8988T (cell line): ENCODE results near the gene TSSC4.

Source experiments
- DNase-seq: peaks from one replicate; pipeline ENCODE4 v3.0.0; 2011

TSSC4 gene

DNA sequence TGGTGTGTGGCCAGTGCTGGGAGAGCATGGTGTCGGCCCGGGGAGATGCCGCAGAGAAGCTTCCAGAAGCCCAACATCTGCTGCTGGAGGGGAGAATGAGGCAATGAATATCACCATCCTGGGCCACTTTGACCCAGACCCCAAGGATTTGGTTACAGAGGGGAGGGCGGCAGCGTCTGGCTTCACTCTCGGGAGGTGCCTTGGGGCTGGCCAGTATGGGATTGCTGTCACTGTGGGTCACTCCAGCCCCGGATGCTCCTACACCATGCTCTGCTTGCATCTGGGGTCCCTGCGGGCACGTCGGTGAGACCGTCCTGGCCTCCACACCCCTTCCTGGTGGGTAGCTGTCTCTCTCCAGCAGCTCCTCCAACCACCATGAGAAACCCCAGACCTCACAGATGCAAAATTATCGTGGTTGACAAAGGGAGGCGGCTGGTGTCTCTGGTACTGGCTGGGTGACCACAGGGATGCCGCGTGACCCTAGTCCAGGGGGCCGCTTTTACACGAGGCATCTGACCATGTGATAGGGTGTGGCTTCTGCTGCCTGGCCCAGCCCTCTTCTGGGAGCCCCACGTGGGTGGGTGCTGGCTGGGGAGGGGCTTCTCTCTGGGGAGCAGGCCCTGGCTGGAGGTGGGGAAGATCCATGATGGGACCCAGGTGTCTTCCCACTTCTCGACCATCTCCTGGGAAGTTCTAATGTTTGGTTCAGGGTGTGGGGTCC, 49.9 kb downstream of the TSSC4 start:
- DNase-seq: no peak

DNA sequence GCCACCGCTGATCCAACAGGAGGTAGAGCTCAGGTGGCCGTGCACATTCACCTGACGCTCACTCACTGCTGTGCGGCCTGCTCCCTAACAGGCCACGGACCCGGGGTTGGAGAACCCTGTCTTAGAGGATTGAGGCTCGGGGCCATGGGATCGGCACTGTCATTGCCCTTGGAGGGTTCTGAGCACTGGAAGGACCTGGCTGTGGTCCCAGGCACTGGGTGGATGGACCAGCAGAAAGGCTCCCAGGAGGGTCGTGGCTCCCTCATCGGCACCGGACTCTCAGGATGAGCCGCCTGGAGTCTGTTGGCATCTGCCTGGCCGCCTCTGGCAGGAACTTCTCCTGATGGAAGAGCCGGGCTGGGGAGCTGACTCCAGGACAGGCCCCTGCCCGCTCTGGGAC, 50.8 kb downstream of the TSSC4 start:
- DNase-seq: no peak

DNA sequence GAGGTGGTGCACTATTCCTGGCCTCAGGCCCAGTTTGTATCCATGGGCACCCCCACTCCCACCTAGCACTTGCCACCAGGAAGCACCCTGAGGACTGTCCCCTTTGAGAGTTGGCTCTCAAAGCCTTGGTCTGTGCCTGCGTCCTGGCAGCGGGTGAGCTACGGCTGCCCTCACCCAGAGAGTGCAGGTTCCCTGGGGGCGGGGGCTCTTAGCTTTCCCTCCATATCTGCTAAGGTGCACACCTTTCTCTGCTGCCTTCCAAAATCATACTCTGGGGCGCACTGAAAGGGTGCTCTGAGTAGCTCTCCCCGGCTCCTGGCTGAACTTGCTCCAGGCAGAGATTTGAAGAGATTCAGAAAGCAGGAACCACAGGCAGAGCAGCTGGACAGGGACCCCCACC, 51.4 kb downstream of the TSSC4 start:
- no peak for DNase-seq

DNA sequence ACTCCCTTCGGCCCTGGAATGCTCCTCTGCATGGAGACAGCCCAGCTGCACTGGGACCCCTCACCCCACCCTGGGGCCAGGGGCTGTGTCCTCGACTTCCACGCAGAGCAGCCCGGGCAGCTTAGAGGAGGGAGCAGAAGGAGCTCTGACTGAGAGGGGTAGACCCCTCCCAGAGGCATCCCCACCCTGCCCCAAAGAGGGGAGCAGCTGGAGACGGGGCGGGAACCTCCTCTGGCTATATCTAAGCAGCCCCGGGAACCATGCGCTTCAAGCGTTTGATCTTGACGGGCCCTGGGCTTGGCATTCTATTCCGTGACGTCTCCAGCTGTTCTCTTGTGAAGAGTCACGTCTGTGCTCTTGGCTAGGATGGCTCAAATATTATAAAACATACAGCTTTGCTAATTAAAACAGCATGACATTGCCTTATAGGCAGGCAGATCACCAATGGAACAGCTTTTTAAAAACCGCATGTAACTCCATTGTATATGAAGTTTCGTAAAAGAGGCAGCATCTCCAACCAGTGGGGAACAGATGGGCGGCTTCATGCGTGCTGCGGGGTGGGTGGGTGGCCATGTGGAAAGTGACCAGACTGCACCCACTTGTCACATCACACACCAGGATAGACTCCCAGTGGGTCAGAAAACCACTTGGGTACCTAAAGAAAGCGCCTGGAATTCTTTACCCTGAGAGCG, 51.9 kb downstream of the TSSC4 start:
- DNase-seq: no peak

DNA sequence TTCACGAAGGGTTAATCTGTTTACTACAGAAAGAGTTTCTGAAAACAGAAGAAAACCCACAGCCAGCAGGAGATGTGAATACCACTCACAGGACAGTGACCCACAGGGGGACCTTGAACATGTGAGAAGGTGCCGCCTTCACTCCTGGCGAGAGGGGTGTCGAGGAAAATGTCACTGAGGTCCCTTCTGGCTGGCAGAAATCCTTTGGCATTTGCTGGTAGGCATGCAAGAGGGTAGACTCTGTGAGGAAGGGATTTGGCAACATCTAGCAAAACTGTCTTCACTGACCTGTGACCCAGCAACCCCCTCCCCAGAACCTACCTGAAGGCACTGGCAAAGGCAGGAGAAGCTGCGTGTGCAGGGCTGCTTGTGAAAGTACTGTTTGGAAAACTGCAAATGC, 52.9 kb downstream of the TSSC4 start:
- no peak for DNase-seq
